ENCODE results near the gene CCN5. TPM values are rescaled to one million over a fixed set of nuclear protein-coding genes. Genes with fewer than 3 reads are reported as not detected.

Gene CCN5
- total RNA-seq, 3 donors from 2014 or later: 16.1 to 1,283 (median 39.0) TPM

DNA sequence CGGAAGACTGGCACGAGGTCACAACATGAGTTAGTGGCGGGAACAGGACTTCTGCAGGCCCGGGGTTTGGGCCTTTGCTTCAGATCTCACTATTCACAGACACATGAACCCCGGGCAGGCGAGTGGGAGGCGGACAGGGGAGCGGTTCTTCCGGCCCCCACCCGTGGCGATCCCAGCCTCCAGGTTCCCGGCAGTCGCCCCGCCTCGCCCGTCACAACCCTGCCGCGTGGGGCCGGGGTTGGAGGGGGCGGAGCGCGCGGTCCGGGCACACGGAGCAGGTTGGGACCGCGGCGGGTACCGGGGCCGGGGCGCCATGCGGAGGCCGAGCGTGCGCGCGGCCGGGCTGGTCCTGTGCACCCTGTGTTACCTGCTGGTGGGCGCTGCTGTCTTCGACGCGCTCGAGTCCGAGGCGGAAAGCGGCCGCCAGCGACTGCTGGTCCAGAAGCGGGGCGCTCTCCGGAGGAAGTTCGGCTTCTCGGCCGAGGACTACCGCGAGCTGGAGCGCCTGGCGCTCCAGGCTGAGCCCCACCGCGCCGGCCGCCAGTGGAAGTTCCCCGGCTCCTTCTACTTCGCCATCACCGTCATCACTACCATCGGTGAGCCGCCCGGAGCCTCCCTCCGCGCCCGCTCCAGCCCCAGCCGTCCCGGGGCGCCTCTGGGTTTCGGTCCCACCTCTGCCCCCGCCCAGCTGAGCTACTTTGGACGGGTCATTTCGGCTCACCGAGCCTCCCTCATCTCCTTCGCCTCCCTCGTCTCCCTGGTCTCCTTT, 30.6 kb downstream of the CCN5 start, which contains the start of gene KCNK15:
TSS of gene KCNK15 (plus strand) at position 268 of the 769 bp plus-strand sequence. CDS start at position 314, 46 bp downstream.
- Histone ChIP-seq H3K9me3 (no peaks in the 10 kb centered on the region), H3K27ac (peak within 1 kb of the TSS; percentile 67 to 89), H3K27me3 (no peaks in the 10 kb centered on the region), H3K36me3 (no peaks in the 10 kb centered on the region), H3K4me3 (peak within 1 kb of the TSS; percentile 59 to 90 (median 64)), H3K4me1 (peaks cover 0 to 10% of the 10 kb centered on the region in 2 donors)
- intact Hi-C loops (cut with DNase I; ENCODE audit: low total_unique reads): no loop called here
- peak in 1 of 2 donors; percentile 28 for DNase-seq (ENCODE audit: low spot score in 2 of 2)
- peak in 1 of 3 donors; percentile 46 for TF ChIP-seq POLR2AphosphoS5 (IDR thresholded peaks at IDR 0.05)
- TF ChIP-seq POLR2A (IDR thresholded peaks at IDR 0.05): no peak

DNA sequence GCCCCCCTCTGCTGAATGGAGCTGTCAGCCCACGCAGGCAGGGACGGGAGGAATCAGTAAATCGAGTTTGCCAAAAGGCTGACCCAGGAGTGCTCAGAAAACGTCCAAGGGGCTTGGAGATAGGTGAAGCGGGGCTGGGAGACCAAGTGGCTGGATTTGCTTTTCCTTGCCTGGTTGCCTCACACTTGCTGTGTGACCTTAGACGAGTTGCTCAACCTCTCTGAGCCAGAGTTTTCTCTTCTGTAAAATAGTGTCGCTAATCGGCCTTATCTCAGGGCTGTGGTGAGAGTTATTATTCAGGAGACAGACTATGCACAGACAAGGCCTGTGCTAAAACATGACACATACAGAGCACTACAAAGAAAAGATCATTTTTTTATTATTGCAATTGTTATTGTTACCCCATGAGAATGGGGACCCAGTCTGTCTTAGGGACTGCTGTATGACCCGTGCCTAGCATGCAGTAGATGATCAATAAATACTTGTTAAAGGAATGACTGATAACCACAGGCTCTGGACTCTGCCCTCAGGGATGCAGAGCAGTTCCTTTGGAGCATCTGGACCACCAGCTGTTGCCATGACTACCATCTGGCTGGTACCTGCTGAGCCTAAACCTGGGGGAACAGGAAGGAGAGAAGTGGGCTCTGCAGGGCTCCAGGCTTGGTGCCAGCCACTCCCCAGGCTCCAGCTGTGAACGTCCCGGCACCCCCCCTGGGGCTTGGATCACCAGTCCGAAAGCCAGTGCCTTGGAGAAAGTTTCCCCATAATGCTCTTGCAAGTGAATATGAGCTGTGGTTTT, 31.4 kb downstream of the CCN5 start:
- no peak for TF ChIP-seq POLR2A (IDR thresholded peaks at IDR 0.05)
- DNase-seq (ENCODE audit: low spot score in 2 of 2): no peak
- intact Hi-C loops (cut with DNase I; ENCODE audit: low total_unique reads): no loop called here
- no peaks in the 10 kb centered on the region for H3K27me3 ChIP-seq
- H3K27ac ChIP-seq: peak overlapping the region; percentile 67 to 89
- H3K4me1 ChIP-seq: peaks cover 0 to 10% of the 10 kb centered on the region in 2 donors
- peak overlapping the region; percentile 59 to 90 (median 64) for H3K4me3 ChIP-seq
- H3K36me3 ChIP-seq: no peaks in the 10 kb centered on the region
- H3K9me3 ChIP-seq: no peaks in the 10 kb centered on the region

DNA sequence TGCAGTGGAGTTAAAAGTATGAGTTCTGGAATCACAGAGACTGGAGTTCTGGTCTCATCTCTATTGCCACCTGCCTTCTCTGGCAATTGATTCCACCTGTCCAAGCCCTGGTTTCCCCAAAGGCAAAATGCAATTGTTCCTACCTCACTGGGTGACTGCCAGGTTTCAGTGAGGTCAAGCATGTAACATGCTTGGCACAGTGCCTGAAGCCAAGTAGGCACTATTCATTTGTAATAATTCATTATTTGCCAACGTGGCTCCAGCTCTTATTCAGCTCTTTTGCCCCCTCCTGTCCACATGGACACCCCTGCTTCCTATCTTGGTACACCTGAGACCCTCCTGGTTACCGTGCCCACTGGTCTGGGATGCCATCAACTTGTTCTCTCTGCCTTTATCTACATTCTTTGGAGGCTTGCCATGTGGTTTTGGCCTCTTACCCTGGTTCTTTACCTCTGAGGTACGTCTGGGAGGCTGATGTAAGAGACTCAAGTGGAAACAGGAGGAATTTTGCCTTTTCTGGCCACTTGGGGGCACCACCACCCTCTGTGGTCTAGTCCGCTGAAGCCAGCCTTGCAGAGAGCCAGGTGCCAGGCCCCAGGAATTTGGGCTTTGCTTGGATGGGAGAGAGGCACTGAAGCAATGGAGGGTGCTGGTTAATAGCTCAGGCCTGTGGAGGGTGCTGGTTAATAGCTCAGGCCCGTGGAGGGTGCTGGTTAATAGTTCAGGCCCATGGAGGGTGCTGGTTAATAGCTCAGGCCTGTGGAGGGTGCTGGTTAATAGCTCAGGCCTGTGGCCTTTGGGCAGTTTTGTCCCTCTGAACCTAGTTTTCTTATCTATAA, 32.2 kb downstream of the CCN5 start:
- intact Hi-C loops (cut with DNase I; ENCODE audit: low total_unique reads): no loop called here
- peak overlapping the region; percentile 46 to 67 for H3K27ac ChIP-seq
- H3K4me3 ChIP-seq: peak overlapping the region in 1 of 3 donors; percentile 90

DNA sequence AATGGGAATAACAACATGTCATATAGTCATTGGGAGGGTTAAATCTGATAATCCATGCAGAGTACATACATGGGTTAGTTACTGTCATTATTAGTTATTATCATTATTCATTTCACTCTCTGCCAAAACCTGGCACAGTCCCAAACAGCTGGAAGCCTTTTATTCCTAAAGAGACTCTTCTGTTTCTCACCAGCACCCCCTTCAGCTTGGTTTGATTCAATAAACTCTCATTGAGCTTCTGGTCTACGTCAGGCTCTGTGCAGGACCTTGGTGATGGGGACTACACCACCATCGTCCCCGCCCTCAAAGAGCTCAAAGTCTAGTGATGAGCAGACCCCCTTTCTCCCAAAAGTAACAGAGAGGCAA, 32.8 kb downstream of the CCN5 start:
- DNase-seq (ENCODE audit: low spot score in 2 of 2): no peak
- peaks cover 0 to 7% of the 10 kb centered on the region in 2 donors for H3K27me3 ChIP-seq
- no peak for TF ChIP-seq POLR2A (IDR thresholded peaks at IDR 0.05)
- TF ChIP-seq, protein P1, sequence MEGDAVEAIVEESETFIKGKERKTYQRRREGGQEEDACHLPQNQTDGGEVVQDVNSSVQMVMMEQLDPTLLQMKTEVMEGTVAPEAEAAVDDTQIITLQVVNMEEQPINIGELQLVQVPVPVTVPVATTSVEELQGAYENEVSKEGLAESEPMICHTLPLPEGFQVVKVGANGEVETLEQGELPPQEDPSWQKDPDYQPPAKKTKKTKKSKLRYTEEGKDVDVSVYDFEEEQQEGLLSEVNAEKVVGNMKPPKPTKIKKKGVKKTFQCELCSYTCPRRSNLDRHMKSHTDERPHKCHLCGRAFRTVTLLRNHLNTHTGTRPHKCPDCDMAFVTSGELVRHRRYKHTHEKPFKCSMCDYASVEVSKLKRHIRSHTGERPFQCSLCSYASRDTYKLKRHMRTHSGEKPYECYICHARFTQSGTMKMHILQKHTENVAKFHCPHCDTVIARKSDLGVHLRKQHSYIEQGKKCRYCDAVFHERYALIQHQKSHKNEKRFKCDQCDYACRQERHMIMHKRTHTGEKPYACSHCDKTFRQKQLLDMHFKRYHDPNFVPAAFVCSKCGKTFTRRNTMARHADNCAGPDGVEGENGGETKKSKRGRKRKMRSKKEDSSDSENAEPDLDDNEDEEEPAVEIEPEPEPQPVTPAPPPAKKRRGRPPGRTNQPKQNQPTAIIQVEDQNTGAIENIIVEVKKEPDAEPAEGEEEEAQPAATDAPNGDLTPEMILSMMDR (IDR thresholded peaks at IDR 0.05): no peak
- TF ChIP-seq POLR2AphosphoS5 (IDR thresholded peaks at IDR 0.05): no peak
- intact Hi-C loops (cut with DNase I; ENCODE audit: low total_unique reads): no loop called here
- no peak overlapping the region for H3K27ac ChIP-seq
- H3K9me3 ChIP-seq: no peaks in the 10 kb centered on the region
- no peaks in the 10 kb centered on the region for H3K36me3 ChIP-seq
- H3K4me1 ChIP-seq: peaks cover 0 to 10% of the 10 kb centered on the region in 2 donors
- no peak overlapping the region for H3K4me3 ChIP-seq

More for the DNA sequence above, 32.2 kb downstream of the CCN5 start:
- no peaks in the 10 kb centered on the region for H3K36me3 ChIP-seq
- TF ChIP-seq POLR2AphosphoS5 (IDR thresholded peaks at IDR 0.05) (peak in 2 of 3 donors; percentile 6 to 61), POLR2A (IDR thresholded peaks at IDR 0.05) (no peak)
- TF ChIP-seq, protein P1 (IDR thresholded peaks at IDR 0.05): peak; percentile 39 to 78 (median 73)
- peak; percentile 82 to 85 for DNase-seq (ENCODE audit: low spot score in 2 of 2)
- H3K27me3 ChIP-seq: peaks cover 0 to 4% of the 10 kb centered on the region in 2 donors
- H3K9me3 ChIP-seq: no peaks in the 10 kb centered on the region
- H3K4me1 ChIP-seq: peaks cover 0 to 10% of the 10 kb centered on the region in 2 donors

DNA sequence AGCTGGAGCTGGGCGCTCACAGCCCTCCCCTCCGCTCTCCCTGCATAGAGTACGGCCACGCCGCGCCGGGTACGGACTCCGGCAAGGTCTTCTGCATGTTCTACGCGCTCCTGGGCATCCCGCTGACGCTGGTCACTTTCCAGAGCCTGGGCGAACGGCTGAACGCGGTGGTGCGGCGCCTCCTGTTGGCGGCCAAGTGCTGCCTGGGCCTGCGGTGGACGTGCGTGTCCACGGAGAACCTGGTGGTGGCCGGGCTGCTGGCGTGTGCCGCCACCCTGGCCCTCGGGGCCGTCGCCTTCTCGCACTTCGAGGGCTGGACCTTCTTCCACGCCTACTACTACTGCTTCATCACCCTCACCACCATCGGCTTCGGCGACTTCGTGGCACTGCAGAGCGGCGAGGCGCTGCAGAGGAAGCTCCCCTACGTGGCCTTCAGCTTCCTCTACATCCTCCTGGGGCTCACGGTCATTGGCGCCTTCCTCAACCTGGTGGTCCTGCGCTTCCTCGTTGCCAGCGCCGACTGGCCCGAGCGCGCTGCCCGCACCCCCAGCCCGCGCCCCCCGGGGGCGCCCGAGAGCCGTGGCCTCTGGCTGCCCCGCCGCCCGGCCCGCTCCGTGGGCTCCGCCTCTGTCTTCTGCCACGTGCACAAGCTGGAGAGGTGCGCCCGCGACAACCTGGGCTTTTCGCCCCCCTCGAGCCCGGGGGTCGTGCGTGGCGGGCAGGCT, 35.1 kb downstream of the CCN5 start:
- H3K4me3 ChIP-seq: no peak overlapping the region
- intact Hi-C loops (cut with DNase I; ENCODE audit: low total_unique reads): loop anchor here (5.0 kb wide), 1 partner anchor 117 kb away; no protein-coding TSS in a partner anchor
- no peaks in the 10 kb centered on the region for H3K9me3 ChIP-seq
- H3K27me3 ChIP-seq: peaks cover 0 to 13% of the 10 kb centered on the region in 2 donors
- H3K36me3 ChIP-seq: no peaks in the 10 kb centered on the region
- TF ChIP-seq POLR2A (IDR thresholded peaks at IDR 0.05) (no peak), POLR2AphosphoS5 (IDR thresholded peaks at IDR 0.05) (no peak)
- TF ChIP-seq, protein P1 (IDR thresholded peaks at IDR 0.05): no peak
- H3K4me1 ChIP-seq: peaks cover 0 to 10% of the 10 kb centered on the region in 2 donors
- DNase-seq (ENCODE audit: low spot score in 2 of 2): no peak
- H3K27ac ChIP-seq: no peak overlapping the region

All from breast epithelium (tissue), 4 donors.